Skeletal muscle tissue (tissue), 4 donors: ENCODE results near the gene GLYATL1B. TPM values are rescaled to one million over a fixed set of nuclear protein-coding genes. Genes with fewer than 3 reads are reported as not detected.
"Not testable (repeated sequence)": the region's sequence is repeated elsewhere in the genome, so short reads cannot be mapped to it uniquely, and the experiment has no call there.

ENCODE experiments used
- H3K27ac ChIP-seq: one replicate; pipeline ENCODE4 v1.7.0; 2013; ENCODE audit warnings: mild to moderate bottlenecking, low read depth, low read length, inconsistent platforms
- H3K27me3 ChIP-seq, 3 donors: one replicate each; pipeline ENCODE4 v1.7.0; 2013; ENCODE audit warnings: low read length in 3 of 3; ENCODE audit not compliant: control insufficient read depth in 3 of 3, insufficient read depth in 3 of 3
- H3K36me3 ChIP-seq, 3 donors: one replicate each; pipeline ENCODE4 v1.7.0; 2013; ENCODE audit warnings: low read length in 3 of 3; ENCODE audit not compliant: control insufficient read depth in 3 of 3, insufficient read depth in 3 of 3
- H3K4me1 ChIP-seq, 3 donors: one replicate each; pipeline ENCODE4 v1.7.0; 2013; ENCODE audit warnings: low read length in 3 of 3, mild to moderate bottlenecking in 3 of 3; ENCODE audit not compliant: control insufficient read depth in 3 of 3, insufficient read depth in 3 of 3
- H3K4me3 ChIP-seq, 3 donors: one replicate each; pipeline ENCODE4 v1.7.0; 2013; ENCODE audit warnings: low read length in 3 of 3
- H3K9ac ChIP-seq, 3 donors: one replicate each; pipeline ENCODE4 v1.7.0; 2013; ENCODE audit warnings: low read length in 3 of 3, mild to moderate bottlenecking in 3 of 3, moderate library complexity in 2 of 3, low read depth in 1 of 3
- H3K9me3 ChIP-seq, 3 donors: one replicate each; pipeline ENCODE4 v1.7.0; 2013; ENCODE audit warnings: low read length in 3 of 3; ENCODE audit not compliant: control insufficient read depth in 3 of 3
- total RNA-seq: library from RNA; depleted of rRNA; stranded (reverse); fragments of >200 nt; gene quantifications from one replicate; pipeline ENCODE4 v1.2.3, GENCODE V29; 2014
- donor health status: Osteomylitis.

Gene GLYATL1B
- not detected for total RNA-seq

- not testable (repeated sequence) for H3K36me3 ChIP-seq, H3K9me3 ChIP-seq, H3K27me3 ChIP-seq, H3K27ac ChIP-seq, H3K9ac ChIP-seq, H3K4me3 ChIP-seq, H3K4me1 ChIP-seq
These were observed at the start of gene GLYATL1B for GRCh38 chr11:59086007-59086406. Gene GLYATL1B (plus strand): TSS chr11:59086307. CDS start chr11:59086307, 0 bp downstream.

GRCh38 chr11:59036542-59036941, 49.6 kb upstream of the GLYATL1B start:
- not testable (repeated sequence) for H3K4me1 ChIP-seq, H3K9me3 ChIP-seq, H3K36me3 ChIP-seq, H3K9ac ChIP-seq, H3K4me3 ChIP-seq, H3K27me3 ChIP-seq, H3K27ac ChIP-seq

- H3K27ac ChIP-seq, H3K9me3 ChIP-seq, H3K4me3 ChIP-seq, H3K9ac ChIP-seq, H3K4me1 ChIP-seq, H3K36me3 ChIP-seq, H3K27me3 ChIP-seq: not testable (repeated sequence)
These were observed 48.7 kb upstream of the GLYATL1B start for GRCh38 chr11:59037434-59037833.

- Histone ChIP-seq H3K36me3 (no peaks in the 10 kb centered on the region), H3K9ac (no peak overlapping the region), H3K4me1 (no peaks in the 10 kb centered on the region), H3K4me3 (no peak overlapping the region), H3K27ac (no peak overlapping the region), H3K27me3 (no peaks in the 10 kb centered on the region), H3K9me3 (no peaks in the 10 kb centered on the region)
These were observed 45.5 kb upstream of the GLYATL1B start for GRCh38 chr11:59040607-59041006.

GRCh38 chr11:59051383-59051782, 34.7 kb upstream of the GLYATL1B start:
- not testable (repeated sequence) for H3K9ac ChIP-seq, H3K27ac ChIP-seq, H3K9me3 ChIP-seq, H3K4me1 ChIP-seq, H3K27me3 ChIP-seq, H3K4me3 ChIP-seq, H3K36me3 ChIP-seq

GRCh38 chr11:59052355-59052754, 33.8 kb upstream of the GLYATL1B start:
- not testable (repeated sequence) for H3K9me3 ChIP-seq, H3K9ac ChIP-seq

GRCh38 chr11:59053387-59053786, 32.7 kb upstream of the GLYATL1B start:
- peaks cover 0 to 3% (median 1%) of the 10 kb centered on the region in 3 donors for H3K27me3 ChIP-seq
- no peaks in the 10 kb centered on the region for H3K36me3 ChIP-seq
- H3K4me3 ChIP-seq: no peak overlapping the region
- H3K27ac ChIP-seq: no peak overlapping the region
- H3K9ac ChIP-seq: no peak overlapping the region
- no peaks in the 10 kb centered on the region for H3K9me3 ChIP-seq
- H3K4me1 ChIP-seq: no peaks in the 10 kb centered on the region

More at GRCh38 chr11:59052355-59052754, 33.8 kb upstream of the GLYATL1B start:
- not testable (repeated sequence) for H3K4me3 ChIP-seq, H3K36me3 ChIP-seq, H3K4me1 ChIP-seq, H3K27ac ChIP-seq, H3K27me3 ChIP-seq

GRCh38 chr11:59058120-59059033, 27.7 kb upstream of the GLYATL1B start:
- Histone ChIP-seq H3K27me3 (peaks cover 4 to 32% (median 26%) of the 10 kb centered on the region in 3 donors), H3K4me3 (peak overlapping the region in 2 of 3 donors; percentile 35 to 43)
- H3K27ac ChIP-seq, H3K4me1 ChIP-seq, H3K9me3 ChIP-seq, H3K9ac ChIP-seq, H3K36me3 ChIP-seq: not testable (repeated sequence)

- not testable (repeated sequence) for H3K36me3 ChIP-seq, H3K4me3 ChIP-seq, H3K9me3 ChIP-seq, H3K27ac ChIP-seq, H3K9ac ChIP-seq, H3K4me1 ChIP-seq
- H3K27me3 ChIP-seq: peaks cover 6 to 35% (median 26%) of the 10 kb centered on the region in 3 donors
These were observed 26.0 kb upstream of the GLYATL1B start for GRCh38 chr11:59060096-59060495.

- Histone ChIP-seq H3K27me3 (peaks cover 6 to 39% (median 30%) of the 10 kb centered on the region in 3 donors), H3K36me3 (no peaks in the 10 kb centered on the region), H3K9me3 (no peaks in the 10 kb centered on the region), H3K4me3 (no peak overlapping the region), H3K9ac (no peak overlapping the region), H3K4me1 (no peaks in the 10 kb centered on the region), H3K27ac (no peak overlapping the region)
These were observed 23.2 kb upstream of the GLYATL1B start for GRCh38 chr11:59062602-59063529.
